Measurements from ENCODE around the gene ENTHD1. TPM values are rescaled to one million over a fixed set of nuclear protein-coding genes. Genes with fewer than 3 reads are reported as not detected.

ENTHD1 gene
- total RNA-seq, 2 experiments from 2014 or later: 0.34 TPM

- DNase-seq: no peak
- no peaks in the 10 kb centered on the region for H3K27me3 Mint-ChIP-seq
- peak overlapping the region; percentile 92 for H3K27ac Mint-ChIP-seq
- peak overlapping the region; percentile 80 for H3K4me3 Mint-ChIP-seq
- H3K36me3 Mint-ChIP-seq (ENCODE audit: low read depth): peaks cover 30% of the 10 kb centered on the region
- ATAC-seq: peak; percentile 7
- TF ChIP-seq CTCF (IDR thresholded peaks at IDR 0.05): no peak
- H3K4me1 Mint-ChIP-seq (ENCODE audit: low read depth): peaks cover 51% of the 10 kb centered on the region
- CTCF ChIA-PET: interaction anchor here (0.8 to 11.2 kb wide), 7 partner anchors 10 to 373 kb away, joined by 3 to 130 read pairs (median 3); no protein-coding TSS in a partner anchor
- POLR2A ChIA-PET: interaction anchor here (0.8 to 12.7 kb wide), 7 partner anchors 10 to 417 kb away, joined by 3 to 270 read pairs (median 4); no protein-coding TSS in a partner anchor
- intact Hi-C loops (cut with micrococcal nuclease): loop anchor here (5.0 kb wide), 1 partner anchor 35 kb away; no protein-coding TSS in a partner anchor
- no peaks in the 10 kb centered on the region for H3K9me3 Mint-ChIP-seq
These were observed 14.1 kb upstream of the ENTHD1 start for GRCh38 chr22:39907605-39908097.

GRCh38 chr22:39907047-39907446 lies 13.5 kb upstream of the ENTHD1 start:
- intact Hi-C loops (cut with micrococcal nuclease): loop anchor here (5.0 kb wide), 1 partner anchor 35 kb away; no protein-coding TSS in a partner anchor
- peak overlapping the region; percentile 80 for H3K4me3 Mint-ChIP-seq
- peaks cover 45% of the 10 kb centered on the region for H3K4me1 Mint-ChIP-seq (ENCODE audit: low read depth)
- H3K9me3 Mint-ChIP-seq: no peaks in the 10 kb centered on the region
- no peak for TF ChIP-seq CTCF (IDR thresholded peaks at IDR 0.05)
- DNase-seq (peak; percentile 78), ATAC-seq (no peak)
- ChIA-PET CTCF (interaction anchor here (1.1 to 11.2 kb wide), 4 partner anchors 10 to 372 kb away, joined by 3 to 130 read pairs (median 12); no protein-coding TSS in a partner anchor), POLR2A (interaction anchor here (1.1 to 12.7 kb wide), 4 partner anchors 10 to 137 kb away, joined by 3 to 270 read pairs (median 56); no protein-coding TSS in a partner anchor)
- peak overlapping the region; percentile 92 for H3K27ac Mint-ChIP-seq
- no peaks in the 10 kb centered on the region for H3K27me3 Mint-ChIP-seq
- peaks cover 33% of the 10 kb centered on the region for H3K36me3 Mint-ChIP-seq (ENCODE audit: low read depth)

GRCh38 chr22:39906207-39906606 lies 12.6 kb upstream of the ENTHD1 start:
- ChIA-PET CTCF (interaction anchor here (1.4 to 11.2 kb wide), 7 partner anchors 9 to 371 kb away, joined by 3 to 130 read pairs (median 11); no protein-coding TSS in a partner anchor), POLR2A (interaction anchor here (0.6 to 12.7 kb wide), 10 partner anchors 11 to 588 kb away, joined by 3 to 270 read pairs (median 4); partner anchors contain the start of genes RPL3 and RPS19BP1)
- no peak for TF ChIP-seq CTCF (IDR thresholded peaks at IDR 0.05)
- no peak for DNase-seq
- H3K9me3 Mint-ChIP-seq: no peaks in the 10 kb centered on the region
- peaks cover 39% of the 10 kb centered on the region for H3K36me3 Mint-ChIP-seq (ENCODE audit: low read depth)
- intact Hi-C loops (cut with micrococcal nuclease): loop anchor here (5.0 kb wide), 1 partner anchor 36 kb away; no protein-coding TSS in a partner anchor
- ATAC-seq: peak; percentile 10
- peak overlapping the region; percentile 92 for H3K27ac Mint-ChIP-seq
- no peaks in the 10 kb centered on the region for H3K27me3 Mint-ChIP-seq
- H3K4me1 Mint-ChIP-seq (ENCODE audit: low read depth): peaks cover 37% of the 10 kb centered on the region
- peak overlapping the region; percentile 80 for H3K4me3 Mint-ChIP-seq

DNA sequence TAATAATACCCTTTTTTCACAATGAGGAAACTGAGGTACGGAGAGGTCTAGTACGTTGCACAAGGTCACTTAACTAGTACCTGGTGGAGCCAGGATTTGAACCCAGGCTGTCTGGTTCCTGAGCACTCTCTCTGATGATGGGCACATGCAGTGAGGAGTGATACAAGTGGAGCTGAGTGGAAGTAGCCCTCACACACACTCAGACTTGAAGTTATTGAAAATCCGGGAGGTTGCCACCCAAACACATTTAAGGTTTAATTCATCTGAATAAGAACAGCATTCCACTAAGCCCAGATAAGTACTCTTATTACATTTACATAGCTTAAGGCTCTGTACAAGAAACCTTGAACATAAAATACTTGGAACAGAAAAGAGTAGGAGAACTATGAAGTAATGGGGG lies 12.1 kb upstream of the ENTHD1 start:
- Mint-ChIP-seq H3K27ac (peak overlapping the region; percentile 92), H3K9me3 (no peaks in the 10 kb centered on the region), H3K27me3 (no peaks in the 10 kb centered on the region), H3K4me1 (ENCODE audit: low read depth) (peaks cover 33% of the 10 kb centered on the region), H3K36me3 (ENCODE audit: low read depth) (peaks cover 36% of the 10 kb centered on the region), H3K4me3 (peak overlapping the region; percentile 80)
- intact Hi-C loops (cut with micrococcal nuclease): loop anchor here (5.0 kb wide), 1 partner anchor 37 kb away; no protein-coding TSS in a partner anchor
- ATAC-seq: no peak
- DNase-seq: no peak
- no peak for TF ChIP-seq CTCF (IDR thresholded peaks at IDR 0.05)
- POLR2A ChIA-PET: interaction anchor here (0.7 to 12.7 kb wide), 10 partner anchors 12 to 587 kb away, joined by 3 to 270 read pairs (median 4); partner anchors contain the start of gene RPL3
- CTCF ChIA-PET: interaction anchor here (1.4 to 11.2 kb wide), 6 partner anchors 10 to 119 kb away, joined by 3 to 130 read pairs (median 9); no protein-coding TSS in a partner anchor
